H1 (cell line): ENCODE results near the gene PCDH18. TPM values are rescaled to one million over a fixed set of nuclear protein-coding genes. Genes with fewer than 3 reads are reported as not detected.

Source experiments
- CTCF ChIA-PET: fragments of 300-600 bp; sonication (Branson Sonifier 250); formaldehyde crosslinking; loops from one replicate; lab custom pipeline; 2021; ENCODE audit not compliant: partially characterized antibody; lab: Charles Lee
- POLR2A ChIA-PET: fragments of 300-600 bp; sonication (Branson Sonifier 250); formaldehyde crosslinking; loops from one replicate; lab custom pipeline; 2021; ENCODE audit warnings: inconsistent platforms; ENCODE audit not compliant: partially characterized antibody; lab: Charles Lee
- DNase-seq, 2 experiments: peaks; one replicate each; pipeline versions ENCODE4 v3.0.0 to v3.0.0-alpha.2; 2010 to 2022; ENCODE audit warnings: low spot score in 2 of 2, low read depth in 1 of 2, mixed read lengths in 1 of 2
- FAIRE-seq: peaks from 2 replicates; lab custom pipeline; 2011; peaks lifted over from hg19 to GRCh38; lab: Jason Lieb, UNC
- H2AFZ ChIP-seq: 2 replicates; pipeline ENCODE4 v1.8.1; 2012; ENCODE audit warnings: low read length, inconsistent platforms
- H2AK5ac ChIP-seq: 2 replicates; pipeline ENCODE4 v1.6.1; 2013; ENCODE audit warnings: low read depth, low read length
- H2BK120ac ChIP-seq: replicated peaks from 2 replicates; pipeline ENCODE3; 2013; ENCODE audit warnings: low read depth, low read length, inconsistent platforms
- H2BK12ac ChIP-seq: 2 replicates; pipeline ENCODE4 v1.6.1; 2013; ENCODE audit warnings: low read depth, low read length
- H2BK15ac ChIP-seq: 2 replicates; pipeline ENCODE4 v1.6.1; 2013; ENCODE audit warnings: low read length
- H2BK20ac ChIP-seq: 2 replicates; pipeline ENCODE4 v1.6.1; 2013; ENCODE audit warnings: low read length
- H2BK5ac ChIP-seq: 2 replicates; pipeline ENCODE4 v1.6.1; 2013; ENCODE audit warnings: low read depth, low read length
- H3K14ac ChIP-seq: 2 replicates; pipeline ENCODE4 v1.6.1; 2013; ENCODE audit warnings: inconsistent platforms; ENCODE audit not compliant: insufficient read length
- H3K18ac ChIP-seq: 2 replicates; pipeline ENCODE4 v1.6.1; 2013; ENCODE audit warnings: low read length; ENCODE audit errors: extremely low read depth
- H3K23ac ChIP-seq: 2 replicates; pipeline ENCODE4 v1.6.1; 2013; ENCODE audit warnings: inconsistent platforms; ENCODE audit not compliant: insufficient read length
- H3K23me2 ChIP-seq: 2 replicates; pipeline ENCODE4 v1.6.1; 2013; ENCODE audit warnings: low read depth, low read length
- H3K27ac ChIP-seq: 2 replicates; pipeline ENCODE4 v1.6.1; 2011; ENCODE audit warnings: low read depth, low read length, inconsistent platforms
- H3K27me3 ChIP-seq, 4 experiments: replicated peaks in 1 of 4; 1 replicate in 1 of 4; 2 replicates in 3 of 4; pipeline versions ENCODE4 v1.6.1 to v1.8.1; 2011 to 2013; ENCODE audit warnings: low read length in 3 of 4, mild to moderate bottlenecking in 3 of 4, inconsistent platforms in 2 of 4, mixed read lengths in 2 of 4, moderate library complexity in 1 of 4; ENCODE audit not compliant: control insufficient read depth in 3 of 4, insufficient read depth in 3 of 4; ENCODE audit errors: extremely low read depth in 1 of 4
- H3K36me3 ChIP-seq, 4 experiments: 2 replicates each; pipeline versions ENCODE4 v1.6.1 to v1.8.1; 2011 to 2013; ENCODE audit warnings: mild to moderate bottlenecking in 4 of 4, low read length in 3 of 4, moderate library complexity in 2 of 4, control low read depth in 1 of 4, inconsistent platforms in 1 of 4; ENCODE audit not compliant: insufficient read depth in 4 of 4, control insufficient read depth in 2 of 4
- H3K4ac ChIP-seq: replicated peaks from 2 replicates; pipeline ENCODE3; 2013; ENCODE audit warnings: low read length, low read depth, mixed read lengths, inconsistent platforms; ENCODE audit not compliant: insufficient read length
- H3K4me1 ChIP-seq, 4 experiments: replicated peaks in 1 of 4; 1 replicate in 1 of 4; 2 replicates in 3 of 4; pipeline versions ENCODE4 v1.6.1 to v1.8.1; 2011 to 2013; ENCODE audit warnings: low read length in 3 of 4, inconsistent platforms in 2 of 4, mixed read lengths in 1 of 4; ENCODE audit not compliant: insufficient read depth in 4 of 4, control insufficient read depth in 3 of 4
- H3K4me2 ChIP-seq, 2 experiments: 2 replicates each; pipeline versions ENCODE4 v1.6.1 to v1.8.1; 2011 to 2013; ENCODE audit warnings: low read depth in 2 of 2, low read length in 2 of 2, control low read depth in 1 of 2, inconsistent platforms in 1 of 2, mild to moderate bottlenecking in 1 of 2; ENCODE audit not compliant: insufficient read depth in 1 of 2
- H3K4me3 ChIP-seq, 4 experiments: fragments of 200-600, 300-600 bp in 1 of 4; sonication (generic), shearing (Covaris generic), sonication (Bioruptor Twin) in 1 of 4; 2 replicates each; pipeline versions ENCODE4 v1.5.1 to v1.8.1; 2011 to 2016; ENCODE audit warnings: low read length in 4 of 4, low read depth in 3 of 4, control low read depth in 2 of 4, inconsistent platforms in 2 of 4, mild to moderate bottlenecking in 2 of 4, mixed read lengths in 1 of 4, moderate library complexity in 1 of 4; ENCODE audit not compliant: insufficient read depth in 2 of 4; ENCODE audit errors: extremely low read depth in 1 of 4
- H3K56ac ChIP-seq: replicated peaks from 2 replicates; pipeline ENCODE3; 2013; ENCODE audit warnings: low read depth, mild to moderate bottlenecking, mixed read lengths, low read length, inconsistent platforms; ENCODE audit not compliant: insufficient read length
- H3K79me1 ChIP-seq: 2 replicates; pipeline ENCODE4 v1.6.1; 2013; ENCODE audit warnings: low read depth, low read length, control low read depth
- H3K79me2 ChIP-seq, 2 experiments: 2 replicates each; pipeline versions ENCODE4 v1.6.1 to v1.8.1; 2012 to 2013; ENCODE audit warnings: low read length in 2 of 2, mild to moderate bottlenecking in 2 of 2, inconsistent platforms in 1 of 2; ENCODE audit not compliant: insufficient read depth in 2 of 2, control insufficient read depth in 1 of 2
- H3K9ac ChIP-seq, 4 experiments: replicated peaks in 1 of 4; 1 replicate in 1 of 4; 2 replicates in 3 of 4; pipeline versions ENCODE4 v1.6.1 to v1.8.1; 2011 to 2013; ENCODE audit warnings: low read depth in 3 of 4, low read length in 3 of 4, control low read depth in 2 of 4, mild to moderate bottlenecking in 2 of 4, moderate library complexity in 2 of 4, inconsistent platforms in 1 of 4; ENCODE audit errors: extremely low read depth in 1 of 4
- H3K9me3 ChIP-seq, 2 experiments: 2 replicates each; pipeline versions ENCODE4 v1.6.1 to v1.8.1; 2012 to 2013; ENCODE audit warnings: mild to moderate bottlenecking in 2 of 2, moderate library complexity in 2 of 2, control low read depth in 1 of 2, inconsistent platforms in 1 of 2, low read depth in 1 of 2, low read length in 1 of 2, mixed read lengths in 1 of 2; ENCODE audit not compliant: insufficient read depth in 2 of 2
- H4K20me1 ChIP-seq, 2 experiments: replicated peaks in 1 of 2; 2 replicates each; pipeline versions ENCODE3 to v1.8.1; 2011 to 2013; ENCODE audit warnings: inconsistent platforms in 2 of 2, low read length in 2 of 2, mild to moderate bottlenecking in 1 of 2; ENCODE audit not compliant: insufficient read depth in 2 of 2, control insufficient read depth in 1 of 2
- H4K5ac ChIP-seq: 2 replicates; pipeline ENCODE4 v1.6.1; 2013; ENCODE audit warnings: low read length, low read depth, mixed read lengths, inconsistent platforms; ENCODE audit not compliant: insufficient read length
- H4K8ac ChIP-seq: 2 replicates; pipeline ENCODE4 v1.8.0; 2013; ENCODE audit warnings: mild to moderate bottlenecking, moderate library complexity, low read length, inconsistent platforms; ENCODE audit not compliant: insufficient read depth; ENCODE audit errors: extremely low read depth
- H4K91ac ChIP-seq: replicated peaks from 2 replicates; pipeline ENCODE3; 2013; ENCODE audit warnings: low read length, mixed read lengths, inconsistent platforms; ENCODE audit not compliant: insufficient read length
- KDM5A ChIP-seq: fragments of 200-600 bp; IDR thresholded peaks from 2 replicates; pipeline ENCODE4 v1.7.1; 2012; ENCODE audit warnings: mild to moderate bottlenecking, low read length, inconsistent platforms, mixed read lengths
- POU5F1 ChIP-seq: IDR thresholded peaks from 2 replicates; pipeline ENCODE4 v1.6.1; 2011; ENCODE audit warnings: low read depth, mild to moderate bottlenecking, low read length, moderate library complexity
- SIRT6 ChIP-seq: IDR thresholded peaks from one replicate; pipeline ENCODE4 v1.7.1; 2012; ENCODE audit warnings: low read length, inconsistent platforms
- SIX5 ChIP-seq: IDR thresholded peaks from 2 replicates; pipeline ENCODE4 v1.6.1; 2011; ENCODE audit warnings: mild to moderate bottlenecking, low read depth, low read length
- WGBS, 2 experiments: shearing (Covaris generic) in 1 of 2; methylation state at CpG; one replicate each; pipeline versions ENCODE4 v1.1.6 to v1.1.7; 2013 to 2015; ENCODE audit warnings: low lambda C conversion rate in 2 of 2, mixed read lengths in 2 of 2, inconsistent platforms in 1 of 2, low coverage in 1 of 2, missing lambda C conversion rate in 1 of 2; ENCODE audit not compliant: insufficient replicate concordance in 2 of 2, insufficient coverage in 1 of 2, insufficient read length in 1 of 2; ENCODE audit errors: extremely low coverage in 1 of 2, missing lambda C conversion rate in 1 of 2; 5-methylcytosine and 5-hydroxymethylcytosine counted together
- polyA plus RNA-seq, 7 experiments: library from polyadenylated mRNA; depleted of rRNA in 3 of 7; stranded (reverse) in 5 of 7; unstranded in 2 of 7; fragments of >200 nt in 5 of 7; fragments of 200-250 nt in 2 of 7; gene quantifications; 1 replicate in 5 of 7; 2 replicates in 1 of 7; 4 replicates in 1 of 7; pipeline versions ENCODE4 v1.2.1 to v1.2.3, GENCODE V29; 2011 to 2013; ENCODE audit warnings: missing spikeins in 2 of 7, mixed read lengths in 2 of 7
- total RNA-seq: library from RNA; stranded (reverse); fragmentation: NEBNext Ultra II Directional; extraction: Animal tissue kit (Norgen Biotek cat#: 25700); gene quantifications from 2 replicates; pipeline ENCODE4 v1.2.1, GENCODE V29; 2021
- TF ChIP-seq, protein P1 (sequence below): IDR thresholded peaks from 2 replicates; pipeline ENCODE4 v1.6.1; 2011; ENCODE audit warnings: low read length, improper control_type of control experiment

PCDH18 gene
- total and polyA plus RNA-seq, 2 of the 8 experiments (the other 6 are each of a cell fraction or from before 2014, with no cell fraction given): 28.8 to 41.8 TPM

- H2BK12ac ChIP-seq: no peak overlapping the region
- POLR2A ChIA-PET: no interaction called here
- FAIRE-seq (no peak), DNase-seq (no peak)
- H2AFZ ChIP-seq: no peak overlapping the region
- no peak overlapping the region for H2BK5ac ChIP-seq
- CTCF ChIA-PET: interaction anchor here (1.7 kb wide), 1 partner anchor 8 kb away, joined by 6 read pairs; no protein-coding TSS in a partner anchor
- no peak overlapping the region for H3K56ac ChIP-seq
- H2BK20ac ChIP-seq: no peak overlapping the region
- no peak overlapping the region for H4K91ac ChIP-seq
- peaks cover 3 to 81% (median 45%) of the 10 kb centered on the region in 4 experiments; a peak in 7 of 8 replicates for H3K36me3 ChIP-seq
- no peak overlapping the region for H3K4ac ChIP-seq
- H2BK15ac ChIP-seq: no peak overlapping the region
- H3K4me1 ChIP-seq: no peaks in the 10 kb centered on the region
- H3K18ac ChIP-seq: no peak overlapping the region
- H4K5ac ChIP-seq: no peak overlapping the region
- no peak overlapping the region for H3K27ac ChIP-seq
- H3K23ac ChIP-seq: no peak overlapping the region
- no peaks in the 10 kb centered on the region for H3K23me2 ChIP-seq
- no peaks in the 10 kb centered on the region for H3K9me3 ChIP-seq
- no peak overlapping the region for H3K4me2 ChIP-seq
- H3K27me3 ChIP-seq: no peaks in the 10 kb centered on the region
- no peak overlapping the region for H2AK5ac ChIP-seq
- no peak overlapping the region for H3K4me3 ChIP-seq
- H3K14ac ChIP-seq: no peak overlapping the region
- H3K79me1 ChIP-seq: peaks cover 2% of the 10 kb centered on the region; the same call in 1 of the 2 replicates
- H2BK120ac ChIP-seq: no peak overlapping the region
- 100% methylated on average over 1 of the region's 1 CpG; no CpG with 5 or more reads in 1 of the 2 experiments for WGBS, 2 experiments
- no peak overlapping the region for H4K8ac ChIP-seq
- peaks cover 0 to 27% of the 10 kb centered on the region in 2 experiments; a peak in 2 of 4 replicates for H3K79me2 ChIP-seq
- H4K20me1 ChIP-seq: peaks cover 1 to 2% of the 10 kb centered on the region in 2 experiments
- no peak overlapping the region for H3K9ac ChIP-seq
- TF ChIP-seq SIX5 (no peak), SIRT6 (no peak), POU5F1 (no peak), KDM5A (no peak)
- TF ChIP-seq, protein P1, sequence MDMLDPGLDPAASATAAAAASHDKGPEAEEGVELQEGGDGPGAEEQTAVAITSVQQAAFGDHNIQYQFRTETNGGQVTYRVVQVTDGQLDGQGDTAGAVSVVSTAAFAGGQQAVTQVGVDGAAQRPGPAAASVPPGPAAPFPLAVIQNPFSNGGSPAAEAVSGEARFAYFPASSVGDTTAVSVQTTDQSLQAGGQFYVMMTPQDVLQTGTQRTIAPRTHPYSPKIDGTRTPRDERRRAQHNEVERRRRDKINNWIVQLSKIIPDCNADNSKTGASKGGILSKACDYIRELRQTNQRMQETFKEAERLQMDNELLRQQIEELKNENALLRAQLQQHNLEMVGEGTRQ: no peak
Observed at GRCh38 chr4:137523329-137523728, 9.0 kb downstream of the PCDH18 start.
